GM18909 (cell line): ENCODE results near the gene STPG4.

Experiments
- ATAC-seq: cut with Tn5 transposase; IDR thresholded peaks from one replicate; pipeline ENCODE4 v1.9.1; 2021; ENCODE audit warnings: mild to moderate bottlenecking; ENCODE audit not compliant: unreplicated experiment, poor library complexity

STPG4 gene

GRCh38 chr2:47093626-47094025, 61.5 kb downstream of the STPG4 start:
- ATAC-seq, result no peak

- ATAC-seq, result no peak
Observed at GRCh38 chr2:47092465-47092864, 62.6 kb downstream of the STPG4 start.

- ATAC-seq, result no peak
Observed at GRCh38 chr2:47091118-47091517, 64.0 kb downstream of the STPG4 start.

GRCh38 chr2:47089083-47089464, 66.0 kb downstream of the STPG4 start:
- ATAC-seq, result no peak

- ATAC-seq, result no peak
Observed at GRCh38 chr2:47088371-47089082, 66.6 kb downstream of the STPG4 start.

- ATAC-seq, result no peak
Observed at GRCh38 chr2:47087051-47087450, 68.1 kb downstream of the STPG4 start.

- ATAC-seq, result no peak
Observed at GRCh38 chr2:47086571-47086970, 68.5 kb downstream of the STPG4 start.

- no peak for ATAC-seq
Observed at GRCh38 chr2:47086054-47086471, 69.0 kb downstream of the STPG4 start.

GRCh38 chr2:47083886-47084687, 71.0 kb downstream of the STPG4 start:
- ATAC-seq, result no peak

- ATAC-seq, result no peak
Observed at GRCh38 chr2:47083485-47083884, 71.6 kb downstream of the STPG4 start.

GRCh38 chr2:47083005-47083404, 72.1 kb downstream of the STPG4 start:
- no peak for ATAC-seq

GRCh38 chr2:47080888-47081301, 74.2 kb downstream of the STPG4 start:
- ATAC-seq, result no peak

GRCh38 chr2:47079515-47080412, 75.3 kb downstream of the STPG4 start:
- ATAC-seq, result no peak

GRCh38 chr2:47078541-47079482, 76.3 kb downstream of the STPG4 start:
- ATAC-seq, result no peak

GRCh38 chr2:47077442-47078117, 77.5 kb downstream of the STPG4 start:
- no peak for ATAC-seq

- ATAC-seq, result no peak
Observed at GRCh38 chr2:47076586-47077441, 78.3 kb downstream of the STPG4 start.

GRCh38 chr2:47076126-47076506, 79.0 kb downstream of the STPG4 start:
- no peak for ATAC-seq
